Ishikawa (cell line): ENCODE measurements around the gene PRKAR2B.

Experiments
- CEBPB ChIP-seq: IDR thresholded peaks from 2 replicates; pipeline ENCODE4 v1.6.1; 2012
- CREB1 ChIP-seq: IDR thresholded peaks from 2 replicates; pipeline ENCODE4 v1.6.1; 2012; ENCODE audit warnings: low read depth
- EGR1 ChIP-seq: IDR thresholded peaks from 2 replicates; pipeline ENCODE4 v1.6.1; 2012
- EP300 ChIP-seq: IDR thresholded peaks from 2 replicates; pipeline ENCODE4 v1.6.1; 2012; ENCODE audit warnings: borderline replicate concordance
- FOXM1 ChIP-seq: IDR thresholded peaks from 2 replicates; pipeline ENCODE4 v1.6.1; 2012; ENCODE audit warnings: low read depth, borderline replicate concordance
- NFIC ChIP-seq: IDR thresholded peaks from 2 replicates; pipeline ENCODE4 v1.6.1; 2012
- RAD21 ChIP-seq: IDR thresholded peaks from 2 replicates; pipeline ENCODE4 v1.6.1; 2012; ENCODE audit warnings: low read depth
- TAF1 ChIP-seq: IDR thresholded peaks from 2 replicates; pipeline ENCODE4 v1.6.1; 2012; ENCODE audit warnings: low read depth, mild to moderate bottlenecking
- TCF12 ChIP-seq: IDR thresholded peaks from 2 replicates; pipeline ENCODE4 v1.6.1; 2012; ENCODE audit warnings: low read depth
- TEAD4 ChIP-seq: IDR thresholded peaks from 2 replicates; pipeline ENCODE4 v1.6.1; 2012
- YY1 ChIP-seq: IDR thresholded peaks from 2 replicates; pipeline ENCODE4 v1.6.1; 2012; ENCODE audit warnings: low read depth
- ZBTB7A ChIP-seq: IDR thresholded peaks from 2 replicates; pipeline ENCODE4 v1.6.1; 2012; ENCODE audit warnings: low read depth
- TF ChIP-seq, protein P1 (sequence below): IDR thresholded peaks from 2 replicates; pipeline ENCODE4 v1.6.1; 2012
- TF ChIP-seq, protein P2 (sequence below): IDR thresholded peaks from 2 replicates; pipeline ENCODE4 v1.6.1; 2012
- TF ChIP-seq, protein P3 (sequence below): IDR thresholded peaks from 2 replicates; pipeline ENCODE4 v1.6.1; 2012; ENCODE audit warnings: low read depth, mild to moderate bottlenecking

The PRKAR2B gene

GRCh38 chr7:107173191-107173590 lies 128.7 kb downstream of the PRKAR2B start:
- TF ChIP-seq TCF12 (no peak), CEBPB (no peak), NFIC (no peak), YY1 (no peak), RAD21 (no peak), EGR1 (no peak), ZBTB7A (no peak), FOXM1 (no peak), TEAD4 (no peak), CREB1 (no peak), EP300 (no peak), TAF1 (no peak)
- TF ChIP-seq, protein P1, sequence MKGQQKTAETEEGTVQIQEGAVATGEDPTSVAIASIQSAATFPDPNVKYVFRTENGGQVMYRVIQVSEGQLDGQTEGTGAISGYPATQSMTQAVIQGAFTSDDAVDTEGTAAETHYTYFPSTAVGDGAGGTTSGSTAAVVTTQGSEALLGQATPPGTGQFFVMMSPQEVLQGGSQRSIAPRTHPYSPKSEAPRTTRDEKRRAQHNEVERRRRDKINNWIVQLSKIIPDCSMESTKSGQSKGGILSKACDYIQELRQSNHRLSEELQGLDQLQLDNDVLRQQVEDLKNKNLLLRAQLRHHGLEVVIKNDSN = no peak
- TF ChIP-seq, protein P2, sequence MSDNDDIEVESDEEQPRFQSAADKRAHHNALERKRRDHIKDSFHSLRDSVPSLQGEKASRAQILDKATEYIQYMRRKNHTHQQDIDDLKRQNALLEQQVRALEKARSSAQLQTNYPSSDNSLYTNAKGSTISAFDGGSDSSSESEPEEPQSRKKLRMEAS = no peak
- TF ChIP-seq, protein P3, sequence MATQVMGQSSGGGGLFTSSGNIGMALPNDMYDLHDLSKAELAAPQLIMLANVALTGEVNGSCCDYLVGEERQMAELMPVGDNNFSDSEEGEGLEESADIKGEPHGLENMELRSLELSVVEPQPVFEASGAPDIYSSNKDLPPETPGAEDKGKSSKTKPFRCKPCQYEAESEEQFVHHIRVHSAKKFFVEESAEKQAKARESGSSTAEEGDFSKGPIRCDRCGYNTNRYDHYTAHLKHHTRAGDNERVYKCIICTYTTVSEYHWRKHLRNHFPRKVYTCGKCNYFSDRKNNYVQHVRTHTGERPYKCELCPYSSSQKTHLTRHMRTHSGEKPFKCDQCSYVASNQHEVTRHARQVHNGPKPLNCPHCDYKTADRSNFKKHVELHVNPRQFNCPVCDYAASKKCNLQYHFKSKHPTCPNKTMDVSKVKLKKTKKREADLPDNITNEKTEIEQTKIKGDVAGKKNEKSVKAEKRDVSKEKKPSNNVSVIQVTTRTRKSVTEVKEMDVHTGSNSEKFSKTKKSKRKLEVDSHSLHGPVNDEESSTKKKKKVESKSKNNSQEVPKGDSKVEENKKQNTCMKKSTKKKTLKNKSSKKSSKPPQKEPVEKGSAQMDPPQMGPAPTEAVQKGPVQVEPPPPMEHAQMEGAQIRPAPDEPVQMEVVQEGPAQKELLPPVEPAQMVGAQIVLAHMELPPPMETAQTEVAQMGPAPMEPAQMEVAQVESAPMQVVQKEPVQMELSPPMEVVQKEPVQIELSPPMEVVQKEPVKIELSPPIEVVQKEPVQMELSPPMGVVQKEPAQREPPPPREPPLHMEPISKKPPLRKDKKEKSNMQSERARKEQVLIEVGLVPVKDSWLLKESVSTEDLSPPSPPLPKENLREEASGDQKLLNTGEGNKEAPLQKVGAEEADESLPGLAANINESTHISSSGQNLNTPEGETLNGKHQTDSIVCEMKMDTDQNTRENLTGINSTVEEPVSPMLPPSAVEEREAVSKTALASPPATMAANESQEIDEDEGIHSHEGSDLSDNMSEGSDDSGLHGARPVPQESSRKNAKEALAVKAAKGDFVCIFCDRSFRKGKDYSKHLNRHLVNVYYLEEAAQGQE = no peak

DNA sequence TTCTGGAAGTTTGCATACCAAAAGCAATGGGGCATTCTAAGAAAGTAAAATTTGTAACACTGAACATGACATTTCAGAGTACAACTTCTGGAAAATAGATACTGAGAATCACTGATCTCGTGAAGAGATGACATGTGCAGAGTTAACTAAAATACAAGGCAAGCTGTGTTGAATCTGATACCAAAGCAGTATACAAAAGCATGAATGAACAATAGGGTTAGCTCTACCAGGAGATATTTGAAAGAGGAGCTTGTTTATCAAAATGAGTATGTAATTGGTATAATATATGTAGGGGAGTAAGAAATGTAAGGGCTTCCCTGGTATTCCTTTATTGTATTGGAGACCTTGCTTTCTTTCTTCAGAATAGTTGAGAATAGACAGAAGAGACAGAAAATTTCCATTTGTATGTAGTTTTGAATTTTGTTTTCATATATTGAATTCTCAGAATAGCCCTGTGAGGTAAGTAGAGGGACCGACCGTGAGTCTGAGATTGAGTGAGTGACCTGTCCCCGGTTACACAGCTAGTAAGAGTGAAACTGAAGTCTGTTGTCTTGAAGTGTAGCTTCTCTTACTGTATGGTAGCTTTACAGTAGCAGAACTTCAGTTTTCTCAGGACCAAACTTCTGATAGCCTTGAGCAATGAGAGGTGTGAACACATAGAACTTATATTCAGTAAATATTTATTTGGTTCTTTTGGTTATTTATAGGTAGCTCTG lies 129.3 kb downstream of the PRKAR2B start:
- TF ChIP-seq TAF1 (no peak), RAD21 (no peak), EP300 (no peak)
- TF ChIP-seq, protein P2 = no peak

DNA sequence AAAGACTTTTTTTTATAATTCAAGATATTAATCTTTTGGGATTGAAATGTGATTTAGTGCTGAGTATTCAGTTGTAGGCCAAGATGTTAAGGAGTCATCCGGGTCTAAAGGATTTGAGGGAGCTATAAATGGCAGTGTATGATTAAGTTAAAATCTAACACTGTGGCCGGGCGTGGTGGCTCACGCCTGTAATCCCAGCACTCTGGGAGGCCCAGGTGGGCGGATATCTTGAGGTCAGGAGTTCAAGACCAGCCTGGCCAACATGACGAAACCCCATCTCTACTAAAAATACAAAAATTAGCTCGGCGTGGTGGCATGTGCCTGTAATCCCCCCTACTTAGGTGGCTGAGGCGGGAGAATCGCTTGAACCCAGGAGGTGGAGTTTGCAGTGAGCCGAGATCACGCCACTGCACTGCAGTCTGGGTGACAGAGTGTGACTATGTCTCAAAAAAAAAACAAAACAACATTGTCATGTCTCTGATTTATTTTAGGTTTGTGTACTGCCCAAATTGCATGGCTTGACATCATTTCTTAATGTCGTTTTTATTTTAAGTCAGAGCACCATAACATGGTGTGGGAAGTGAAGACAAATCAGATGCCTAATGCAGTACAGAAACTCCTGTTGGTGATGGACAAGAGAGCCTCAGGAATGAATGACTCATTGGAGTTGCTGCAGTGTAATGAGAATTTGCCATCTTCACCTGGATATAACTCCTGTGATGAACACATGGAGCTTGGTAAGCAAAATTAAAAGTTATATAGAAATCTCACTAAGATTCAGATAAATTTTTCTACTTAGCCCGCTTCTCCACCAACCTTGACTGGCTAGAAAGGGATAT lies 135.0 kb downstream of the PRKAR2B start:
- TF ChIP-seq RAD21 = no peak
- TF ChIP-seq TCF12 = no peak
- TF ChIP-seq, protein P2 = no peak
- TF ChIP-seq, protein P3 = no peak
- no peak for TF ChIP-seq CREB1
- TF ChIP-seq TEAD4 = no peak
- no peak for TF ChIP-seq YY1
- no peak for TF ChIP-seq EP300
- TF ChIP-seq EGR1 = no peak

DNA sequence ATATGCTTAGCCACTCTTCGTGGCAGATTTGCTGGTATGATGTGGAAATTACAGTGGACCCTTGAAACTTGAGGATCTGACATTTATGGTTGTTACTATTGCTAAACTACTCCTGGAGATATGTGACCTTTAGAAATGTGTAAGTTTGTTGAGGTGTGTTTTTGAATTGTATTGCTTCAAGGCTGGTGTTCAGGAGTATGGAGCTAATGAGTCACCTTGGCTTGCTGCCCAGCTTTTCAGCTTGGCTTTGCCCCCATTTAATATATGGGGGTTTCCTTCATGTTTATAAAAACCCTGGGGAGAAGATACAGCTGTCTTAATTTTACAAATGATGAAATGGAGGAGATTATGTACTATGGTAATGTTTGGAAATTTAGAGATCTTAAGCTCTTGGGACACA lies 135.9 kb downstream of the PRKAR2B start:
- TF ChIP-seq, protein P3 = no peak
- TF ChIP-seq YY1 (no peak), CEBPB (peak; percentile 56; the same call in 1 of the 2 replicates), FOXM1 (no peak), RAD21 (no peak), TCF12 (0 out of 2 replicates have a peak, but pooled peaks have one; percentile 40), EGR1 (no peak), ZBTB7A (no peak), EP300 (no peak), NFIC (peak; percentile 81), TEAD4 (no peak), CREB1 (no peak), TAF1 (no peak)
- TF ChIP-seq, protein P1 = no peak
- TF ChIP-seq, protein P2 = no peak
